ENCODE measurements around the gene NKAIN4. TPM values are rescaled to one million over a fixed set of nuclear protein-coding genes. Genes with fewer than 3 reads are reported as not detected.

NKAIN4 gene
- polyA plus RNA-seq, 5 donors: 5.3 to 20.1 (median 9.6) TPM

DNA sequence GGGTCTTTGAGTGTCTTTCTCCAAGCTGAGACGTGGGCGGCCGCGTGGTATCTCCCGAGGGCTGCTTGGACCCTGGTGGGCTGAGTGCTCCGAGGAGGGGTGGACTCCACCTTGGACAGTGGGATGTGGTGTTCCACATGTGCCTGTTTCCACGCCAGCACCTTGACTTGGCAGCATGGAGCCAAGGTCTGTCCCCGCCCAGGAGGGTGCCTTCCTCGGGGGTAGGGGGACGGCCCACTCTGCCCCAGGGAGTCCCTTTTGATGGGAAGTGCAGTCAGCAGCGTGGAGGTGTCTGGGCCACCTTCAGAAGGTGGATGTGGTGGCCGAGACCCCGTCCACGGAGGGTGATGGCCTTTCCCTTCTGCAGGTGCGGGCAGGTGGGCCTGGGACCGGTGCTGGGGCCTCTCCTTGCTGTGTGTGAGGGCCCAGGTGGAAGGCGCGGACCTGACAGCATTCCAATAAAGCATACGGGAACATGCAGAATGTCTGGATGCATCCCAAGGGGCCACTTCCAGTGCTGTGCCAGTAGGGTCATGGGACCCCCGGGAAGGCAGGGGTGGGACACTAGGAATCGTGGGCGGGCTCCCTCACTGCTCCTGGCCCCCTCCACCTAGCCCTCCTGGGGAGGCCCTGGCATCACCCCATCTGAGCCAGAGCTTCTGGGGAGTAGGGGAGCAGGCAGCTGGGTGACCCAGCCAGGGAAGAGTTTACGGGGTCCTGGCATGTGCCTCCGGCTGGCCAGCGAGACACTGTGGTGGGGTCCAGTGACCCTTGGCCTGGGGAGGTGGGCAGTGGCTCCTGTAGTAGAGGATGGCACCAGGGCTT lies 35.3 kb upstream of the NKAIN4 start:
- no peak for DNase-seq

DNA sequence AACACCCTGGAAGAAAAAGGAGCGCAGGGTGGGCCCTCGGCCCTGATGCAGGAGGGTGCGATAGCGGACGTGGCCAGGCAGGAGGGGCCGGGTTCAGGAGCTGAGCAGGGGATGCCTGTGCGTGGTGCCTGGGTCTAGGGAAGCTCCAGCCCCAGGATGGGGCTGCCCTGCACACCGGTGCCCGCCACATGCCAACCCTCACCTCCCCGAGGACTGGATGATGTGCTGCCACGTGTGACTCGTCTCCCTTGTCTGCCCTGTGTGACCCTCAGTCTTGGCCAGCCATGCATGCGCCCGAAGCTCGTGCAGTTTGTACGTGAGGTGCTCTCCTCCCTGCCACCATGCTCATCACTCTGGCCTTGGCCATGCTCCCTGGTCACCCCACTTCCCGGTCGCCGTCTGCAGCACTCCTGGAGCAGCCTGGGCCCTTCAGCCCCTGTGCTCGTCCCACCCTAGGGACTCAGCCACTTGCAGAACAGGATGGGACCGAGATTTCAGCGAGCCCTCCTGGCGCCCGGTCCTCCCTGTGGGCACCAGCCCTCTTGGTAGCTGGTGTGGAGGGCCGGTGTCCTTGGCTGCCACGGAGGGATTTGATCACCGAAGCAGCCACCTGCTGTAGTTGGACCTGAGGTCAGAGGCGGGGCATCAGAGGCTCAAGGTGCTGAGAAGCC lies 34.5 kb upstream of the NKAIN4 start:
- no peak for DNase-seq

DNA sequence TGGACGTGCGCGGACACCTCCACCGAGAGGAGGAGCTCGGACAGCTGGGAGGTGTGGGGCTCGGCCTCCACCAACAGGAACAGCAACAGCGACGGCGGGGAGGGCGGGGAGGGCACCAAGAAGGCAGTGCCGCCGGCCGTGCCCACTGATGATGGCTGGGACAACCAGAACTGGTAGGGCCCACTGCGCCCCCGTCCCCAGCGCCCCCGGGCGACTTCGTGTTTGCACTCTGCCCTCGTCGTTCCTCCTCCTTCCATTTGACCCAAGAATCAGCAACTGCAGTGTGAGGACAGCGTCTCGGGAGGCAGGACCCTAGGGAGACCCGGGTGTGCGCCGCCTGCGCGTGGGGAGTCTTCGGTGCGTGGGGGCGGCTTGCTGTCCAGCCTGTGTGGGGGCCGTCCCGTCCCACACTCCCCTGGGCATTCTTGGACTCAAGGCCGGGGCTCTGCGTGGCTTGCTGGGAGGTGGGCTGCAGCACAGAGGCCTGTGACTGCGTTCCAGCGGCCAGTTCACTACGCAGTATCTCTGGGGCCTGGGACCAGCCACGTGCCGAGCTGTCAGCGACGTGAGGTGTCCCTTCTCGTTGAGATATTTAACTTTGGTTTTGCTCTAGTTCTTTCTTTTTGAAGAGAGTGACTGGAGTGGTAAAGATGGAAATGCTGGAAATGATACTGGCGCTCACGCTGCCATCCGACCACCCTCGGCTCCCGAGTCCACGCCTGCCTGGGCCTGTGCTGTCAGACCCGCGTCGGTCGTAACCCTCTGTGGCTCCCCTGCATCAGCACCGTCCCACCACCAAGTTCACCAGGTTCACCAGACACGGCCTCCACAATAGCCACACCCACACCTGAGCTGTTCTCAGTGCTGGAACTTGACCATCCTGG lies 33.7 kb upstream of the NKAIN4 start:
- DNase-seq: no peak

DNA sequence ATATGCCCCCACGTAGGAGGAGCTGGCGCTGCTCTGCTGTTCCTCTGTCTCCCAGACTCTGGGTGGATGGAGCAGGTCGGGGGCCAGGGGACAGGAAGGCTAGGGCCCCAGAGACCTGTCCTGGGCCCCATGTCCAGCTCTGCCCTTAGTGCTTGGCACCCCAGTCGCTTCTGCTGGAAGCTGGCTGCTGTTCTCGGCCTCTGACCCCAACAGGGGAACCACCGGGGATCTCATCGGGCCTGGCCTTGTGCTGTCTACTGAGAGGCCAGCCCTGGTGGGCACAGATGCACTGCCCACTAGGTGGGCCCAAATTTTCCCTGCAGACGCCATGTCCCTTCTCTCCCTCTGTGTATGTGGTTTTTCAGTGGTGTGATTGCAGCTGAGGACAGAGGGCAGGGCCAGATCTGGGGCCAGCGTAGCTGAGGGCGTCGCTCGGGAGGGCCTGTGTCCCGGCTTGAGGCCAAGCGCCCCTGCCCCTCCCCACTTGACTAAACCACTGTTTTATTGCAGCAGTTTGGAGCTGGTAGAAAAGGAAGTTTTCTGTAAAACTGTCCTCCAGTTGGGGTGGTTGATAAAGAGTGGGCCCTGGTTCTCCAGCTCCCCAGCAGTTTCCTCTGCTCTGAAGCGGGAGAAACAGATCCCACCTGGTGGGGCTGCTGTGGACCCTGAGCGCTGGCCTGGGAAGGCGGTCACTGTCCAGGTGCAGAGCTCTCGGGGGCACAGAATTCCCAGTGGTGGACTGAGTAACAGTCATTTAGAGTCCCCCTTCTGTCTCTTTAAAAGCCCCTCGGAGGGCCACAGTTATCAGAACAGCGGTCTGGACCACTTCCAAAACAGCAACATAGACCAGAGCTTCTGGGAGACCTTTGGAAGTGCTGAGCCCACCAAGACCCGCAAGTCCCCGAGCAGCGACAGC lies 32.8 kb upstream of the NKAIN4 start:
- DNase-seq: no peak

DNA sequence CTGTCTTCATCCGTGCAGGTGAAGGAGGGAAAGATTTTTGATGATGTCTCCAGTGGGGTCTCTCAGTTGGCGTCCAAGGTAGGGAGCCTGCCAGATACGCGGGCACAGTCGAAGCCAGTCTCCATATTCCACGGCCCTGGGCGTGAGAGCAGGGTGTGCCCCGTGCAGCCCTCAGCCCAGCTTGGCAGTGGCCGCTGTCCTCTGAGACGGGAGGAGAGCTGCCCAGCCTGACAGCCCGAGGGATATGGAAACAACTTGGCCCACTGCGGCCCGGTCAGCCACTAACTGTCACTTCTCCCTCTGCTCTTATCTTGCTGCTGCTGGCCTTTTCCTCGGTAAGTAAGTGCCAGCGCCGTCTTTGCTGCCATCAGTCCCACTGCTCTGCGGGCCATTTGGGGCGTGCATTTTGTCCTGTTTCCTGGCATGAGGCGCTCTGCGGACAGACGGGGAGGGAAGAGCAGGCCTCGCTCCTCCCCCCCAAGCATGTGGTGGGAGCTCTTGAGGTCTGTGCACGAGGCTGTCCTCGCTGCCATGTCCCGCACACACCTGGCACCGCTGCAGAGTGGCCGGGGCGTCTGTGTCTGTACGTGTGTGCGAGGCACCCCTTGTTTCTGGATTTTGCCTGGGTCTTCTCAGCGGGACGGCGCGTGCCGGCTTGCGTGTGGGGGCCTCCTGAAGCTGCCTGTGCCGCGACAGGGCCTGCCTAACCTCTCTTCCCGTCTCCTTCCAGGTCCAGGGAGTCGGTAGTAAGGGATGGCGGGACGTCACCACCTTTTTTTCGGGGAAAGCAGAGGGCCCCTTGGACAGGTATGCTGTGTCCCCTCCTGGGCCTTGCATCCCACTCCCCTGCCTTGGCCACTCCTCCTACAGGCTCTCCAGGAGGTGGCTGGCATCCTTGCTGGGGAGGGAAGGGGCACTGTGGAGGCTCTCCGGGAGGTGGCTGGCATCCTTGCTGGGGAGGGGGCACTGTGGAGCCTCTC lies 31.7 kb upstream of the NKAIN4 start:
- DNase-seq: no peak

DNA sequence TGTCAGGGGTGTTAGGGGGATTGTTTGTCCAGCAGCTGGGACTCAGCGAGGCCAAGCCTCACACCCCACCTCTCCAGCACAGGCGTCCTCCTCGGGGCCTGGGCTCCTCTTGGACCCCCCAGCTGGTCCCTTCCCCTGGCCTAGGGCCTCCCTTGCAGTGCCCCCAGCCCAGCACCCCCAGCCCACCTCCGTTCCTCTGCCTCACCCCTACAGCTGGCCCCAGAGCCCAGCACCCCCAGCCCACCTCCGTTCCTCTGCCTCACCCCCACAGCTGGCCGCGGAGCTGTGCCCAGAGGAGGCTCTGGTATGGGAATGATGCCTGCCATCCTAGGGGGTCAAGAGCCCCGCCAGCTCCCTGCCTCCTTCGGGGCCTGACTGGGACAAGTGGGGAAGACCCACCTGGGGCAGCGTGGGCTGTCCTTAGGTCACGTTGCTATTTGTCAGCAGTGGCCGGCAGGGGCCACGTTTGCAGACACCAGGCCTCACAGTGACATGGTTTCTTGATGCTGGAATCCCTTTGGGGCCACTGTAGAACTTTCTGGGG lies 30.8 kb upstream of the NKAIN4 start:
- no peak for DNase-seq

DNA sequence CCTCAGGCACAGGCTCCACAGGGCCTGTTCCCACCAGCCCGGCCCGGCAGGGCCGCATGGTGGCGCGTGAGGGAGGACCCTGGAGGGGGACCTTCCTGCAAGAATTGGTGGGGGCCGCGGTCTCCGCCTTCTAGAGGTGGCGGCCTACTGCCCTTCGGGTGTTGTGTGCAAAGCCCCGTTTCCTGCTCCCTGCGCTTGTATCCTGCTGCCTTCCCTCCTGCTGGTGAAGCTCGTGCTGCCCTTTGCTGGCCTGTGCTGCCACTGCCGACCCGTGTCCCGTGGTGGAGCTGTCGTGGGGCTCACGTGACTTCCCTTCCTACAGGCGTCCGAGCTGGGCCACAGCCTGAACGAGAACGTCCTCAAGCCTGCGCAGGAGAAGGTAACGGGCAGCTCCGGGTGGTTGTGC lies 30.3 kb upstream of the NKAIN4 start:
- DNase-seq: no peak

DNA sequence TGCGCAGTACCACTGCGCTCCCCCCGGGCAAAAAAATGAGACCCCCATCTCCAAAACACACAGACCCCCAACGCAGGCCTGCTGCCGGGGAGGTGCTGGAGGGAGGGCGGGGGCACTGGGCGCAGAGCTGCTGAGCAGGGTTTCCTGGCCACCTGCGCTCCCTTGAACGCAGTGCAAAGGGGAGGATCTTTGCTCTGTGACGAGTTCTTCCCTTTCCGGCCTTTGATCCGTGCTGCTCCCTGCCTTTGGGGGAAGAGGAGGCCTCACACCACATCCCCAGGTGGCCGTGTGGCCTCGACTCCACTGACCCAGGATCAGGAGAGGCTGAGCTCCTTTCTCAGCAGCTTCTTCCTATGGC lies 29.8 kb upstream of the NKAIN4 start:
- DNase-seq: no peak

DNA sequence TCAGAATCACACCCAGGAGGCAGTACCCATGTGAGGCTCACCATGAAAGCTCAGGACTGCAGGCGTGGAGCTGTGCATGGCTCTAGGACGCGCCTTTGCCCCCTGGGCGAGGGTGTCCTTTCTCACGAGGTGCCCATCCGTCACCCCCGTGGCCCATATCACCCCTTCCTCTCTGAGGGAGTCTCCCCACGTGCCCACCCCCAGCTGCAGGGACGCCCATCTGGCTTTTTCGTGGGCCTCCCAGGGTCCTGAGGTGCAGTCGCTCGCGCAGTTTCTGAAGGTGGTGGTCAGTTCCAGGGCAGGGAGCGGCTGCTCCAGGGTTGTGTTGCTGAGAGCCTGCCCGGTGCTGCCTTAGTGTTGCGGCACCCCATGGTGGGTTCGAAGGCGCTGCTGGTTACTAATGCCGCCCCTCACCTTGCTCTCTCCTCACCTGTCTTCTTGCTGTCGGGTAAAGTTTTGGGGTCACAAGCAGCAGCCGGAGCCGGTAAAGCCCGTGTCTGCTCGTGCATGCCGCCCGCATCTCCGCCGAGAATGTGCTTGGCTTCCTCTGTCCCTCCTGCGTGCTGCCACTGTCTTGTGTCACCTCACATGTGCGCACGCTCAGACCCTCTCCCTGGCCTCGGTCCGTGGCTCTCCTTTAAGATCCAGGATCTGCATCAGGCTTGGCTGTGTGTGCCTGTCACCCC lies 29.3 kb upstream of the NKAIN4 start:
- no peak for DNase-seq

DNA sequence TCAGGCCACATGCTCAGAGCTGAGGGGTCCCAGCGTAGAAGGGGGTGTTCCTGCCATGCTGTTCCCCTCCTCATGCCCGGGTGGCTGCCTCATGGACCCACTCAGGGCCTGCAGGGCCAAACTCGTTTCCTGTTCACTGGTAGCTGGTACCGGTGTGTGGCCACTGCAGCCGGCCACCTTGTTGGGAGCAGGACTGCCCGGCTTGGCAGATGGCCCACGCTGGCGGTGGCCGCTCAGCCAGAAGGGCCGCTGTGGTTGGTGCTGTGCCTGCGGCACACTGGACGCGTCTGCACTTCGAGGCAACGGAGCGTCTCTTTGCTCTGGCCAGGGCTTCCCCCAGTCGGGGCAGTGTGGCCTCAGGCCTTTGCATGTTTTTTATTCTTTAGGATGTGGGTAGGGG lies 28.7 kb upstream of the NKAIN4 start:
- no peak for DNase-seq

DNA sequence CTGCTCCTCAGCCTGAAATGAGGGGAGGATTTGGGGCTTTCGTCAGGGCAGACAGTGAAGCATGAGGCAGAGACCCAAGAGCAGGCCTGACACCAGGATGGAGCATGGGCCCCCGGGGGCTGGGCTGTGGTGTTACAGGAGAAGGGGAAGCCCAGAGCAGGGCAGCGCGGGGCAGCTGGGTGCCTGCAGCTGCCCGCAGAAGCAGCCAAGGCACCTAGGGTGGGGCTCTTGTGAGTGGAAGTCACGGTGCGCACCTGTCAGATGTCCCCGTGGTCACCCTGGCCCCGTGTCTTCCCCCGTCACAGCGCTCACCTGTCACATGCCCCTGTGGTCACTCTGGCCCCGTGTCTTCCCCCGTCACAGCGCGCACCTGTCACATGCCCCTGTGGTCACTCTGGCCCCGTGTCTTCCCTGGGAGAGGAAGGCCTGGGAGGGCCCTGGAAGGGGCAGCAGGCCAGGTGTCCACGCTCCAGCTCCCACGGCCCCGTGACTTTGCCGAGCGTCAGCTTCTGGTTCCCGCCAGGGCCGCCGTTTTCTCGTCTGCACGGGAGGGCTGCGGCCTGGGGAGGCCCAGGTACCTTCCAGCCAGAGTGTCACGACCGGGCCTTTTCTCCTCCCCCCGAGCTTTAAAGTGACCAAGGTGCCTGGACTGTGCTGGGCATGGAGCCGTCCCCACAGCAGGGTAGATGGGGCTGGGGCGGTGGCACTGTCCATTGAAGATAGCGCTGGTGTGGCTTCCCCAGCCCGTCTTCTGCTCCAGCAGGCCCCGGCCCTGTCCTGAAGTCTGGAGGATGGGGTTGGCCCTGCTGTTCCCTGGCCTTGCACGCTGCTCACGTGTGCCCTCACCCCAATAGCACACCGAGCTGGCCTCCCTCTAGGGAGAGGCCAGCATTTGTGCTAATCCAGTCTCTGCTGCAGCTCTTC lies 27.7 kb upstream of the NKAIN4 start:
- DNase-seq: no peak

DNA sequence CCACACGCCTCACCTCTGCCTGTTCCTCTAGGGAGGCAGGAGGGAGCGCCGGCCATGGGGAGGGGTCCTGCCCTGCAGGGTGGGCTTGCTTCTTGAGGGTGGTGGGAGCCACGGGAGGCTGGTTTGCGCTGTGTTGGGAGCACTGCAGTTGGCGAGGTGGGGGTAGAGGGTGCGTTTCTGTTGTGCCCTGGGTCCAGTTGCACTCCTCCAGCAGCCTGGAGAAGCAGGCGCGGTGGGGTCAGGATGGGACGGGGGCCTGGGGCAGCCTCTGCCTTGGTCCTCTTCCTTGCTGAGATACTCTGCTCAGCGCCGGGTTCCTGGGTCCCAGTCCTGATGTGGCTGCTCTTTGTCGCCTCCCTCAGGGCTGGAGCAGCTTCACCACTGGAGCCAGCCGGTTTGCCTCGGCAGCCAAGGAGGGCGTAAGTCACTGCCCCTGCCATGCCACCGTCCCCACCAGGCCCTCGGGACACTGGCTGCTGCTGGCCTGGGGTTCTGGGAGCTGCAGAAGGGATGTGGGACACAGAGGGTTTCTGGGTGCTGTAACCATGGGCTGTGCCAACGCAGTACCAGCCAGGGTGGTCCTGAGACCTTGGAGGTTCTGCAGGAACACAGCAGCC lies 26.8 kb upstream of the NKAIN4 start:
- no peak for DNase-seq

DNA sequence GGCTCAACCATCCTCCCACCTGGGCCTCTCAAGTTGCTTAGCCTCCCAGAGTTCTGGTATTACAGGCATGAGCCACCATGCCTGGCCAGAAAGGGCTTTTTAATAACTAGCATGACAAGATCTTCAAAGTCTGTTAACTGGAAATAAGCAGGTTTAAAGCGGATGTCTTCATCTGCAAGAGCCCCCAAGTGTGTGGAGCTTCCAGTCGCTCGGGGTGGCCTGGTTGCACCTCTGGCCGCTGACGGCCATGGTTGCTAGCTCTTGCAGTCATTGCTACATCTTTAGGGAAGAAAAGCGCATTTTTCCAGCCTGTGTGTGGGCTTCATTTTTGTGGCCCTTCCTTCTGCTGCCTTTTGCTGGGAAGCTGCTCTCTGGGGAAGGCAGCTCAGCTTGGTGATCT lies 26.1 kb upstream of the NKAIN4 start:
- DNase-seq: no peak

DNA sequence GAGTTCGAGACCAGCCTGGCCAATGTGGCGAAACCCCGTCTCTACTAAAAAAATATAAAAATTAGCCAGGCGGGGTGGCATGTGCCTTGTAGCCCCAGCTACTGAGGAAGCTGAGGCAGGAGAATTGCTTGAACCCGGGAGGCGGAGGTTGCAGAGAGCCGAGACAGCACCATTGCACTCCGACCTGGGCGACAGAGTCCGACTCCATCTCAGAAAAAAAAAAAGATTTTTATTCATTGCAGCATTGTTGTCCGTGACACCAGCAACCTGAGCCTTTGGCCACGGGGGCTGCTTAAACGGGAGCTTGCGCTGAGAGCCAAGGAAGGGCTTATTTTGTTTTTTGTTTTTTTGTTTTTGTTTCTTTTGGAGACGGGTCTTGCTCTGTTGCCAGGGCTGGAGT lies 25.7 kb upstream of the NKAIN4 start:
- DNase-seq: no peak

DNA sequence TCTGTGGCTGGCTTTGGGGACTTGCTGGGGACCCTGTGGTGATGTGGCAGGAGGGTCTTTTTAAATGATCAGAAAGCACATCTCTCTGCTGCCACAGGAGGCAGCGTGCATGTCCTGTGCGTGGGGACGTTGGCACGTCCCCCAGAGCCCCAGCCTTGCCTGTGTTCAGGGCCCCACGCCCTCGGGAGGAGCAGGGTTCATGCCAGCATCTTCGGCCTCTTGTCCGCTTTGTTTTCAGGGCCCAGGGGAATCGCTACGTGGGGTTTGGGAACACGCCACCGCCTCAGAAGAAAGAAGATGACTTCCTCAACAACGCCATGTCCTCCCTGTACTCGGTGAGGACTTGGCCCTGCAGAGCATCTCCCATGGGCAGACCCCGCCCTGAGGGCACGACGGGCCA lies 24.4 kb upstream of the NKAIN4 start:
- no peak for DNase-seq

DNA sequence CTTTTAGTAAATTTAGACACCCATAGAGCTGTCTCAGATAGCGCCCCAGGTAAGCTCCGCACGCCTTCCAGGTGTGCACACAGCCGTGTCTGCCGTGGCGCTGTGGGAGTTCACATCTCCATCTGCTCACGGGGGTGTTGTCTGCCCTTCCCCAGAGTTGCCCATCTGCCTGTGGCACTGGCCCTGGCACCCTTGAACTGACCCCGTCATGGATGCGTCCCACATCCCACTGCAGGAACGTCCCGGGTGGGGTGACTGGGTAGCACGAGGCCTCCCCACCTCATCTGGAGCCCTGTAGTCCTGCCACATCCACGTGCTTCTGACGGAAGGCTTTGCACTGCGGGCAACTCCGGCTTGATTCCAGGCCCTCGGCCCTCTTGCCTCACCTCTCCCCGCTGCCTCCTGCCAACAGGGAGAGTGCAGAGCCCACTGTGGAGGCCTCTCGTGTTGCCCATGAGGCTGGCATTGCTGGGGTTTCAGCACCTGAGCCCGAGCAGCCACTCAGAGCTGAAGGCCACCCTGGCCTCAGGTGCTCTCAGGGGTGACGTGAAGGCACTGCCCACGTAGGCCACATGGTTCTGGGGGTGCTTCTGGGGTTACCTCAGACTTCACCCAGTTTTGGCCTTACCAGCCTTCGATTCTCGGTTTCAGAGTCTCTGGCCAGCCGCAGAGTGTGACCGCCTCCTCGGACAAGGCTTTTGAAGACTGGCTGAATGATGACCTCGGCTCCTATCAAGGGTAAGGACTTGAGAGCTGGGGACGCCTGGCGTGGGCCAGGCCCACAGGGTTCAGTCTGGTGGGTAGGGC lies 23.4 kb upstream of the NKAIN4 start:
- no peak for DNase-seq

DNA sequence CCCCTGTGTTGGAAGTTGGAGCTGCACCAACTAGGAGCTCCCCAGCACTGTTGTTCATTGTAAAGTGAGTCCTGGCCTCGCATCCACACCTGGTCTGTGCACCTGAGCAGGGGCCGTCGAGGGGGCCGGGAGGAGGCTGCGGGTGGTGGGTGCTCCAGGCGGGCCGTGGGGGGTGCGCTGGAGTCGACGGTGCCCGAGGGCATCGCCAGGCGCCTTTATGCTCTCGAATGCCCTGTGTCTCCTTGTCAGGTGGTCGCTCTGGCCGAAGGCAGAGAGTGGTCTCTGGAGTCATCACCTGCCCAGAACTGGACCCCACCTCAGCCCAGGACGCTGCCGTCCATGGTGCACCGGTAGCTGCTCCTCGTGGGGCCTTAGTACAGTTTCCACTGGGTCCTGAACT lies 22.7 kb upstream of the NKAIN4 start:
- no peak for DNase-seq
